ENCODE data around the gene CHST11. TPM values are rescaled to one million over a fixed set of nuclear protein-coding genes. Genes with fewer than 3 reads are reported as not detected.

The CHST11 gene
- total RNA-seq, 1 donor from 2014 or later: 40.1 TPM

- no peak for DNase-seq
- Mint-ChIP-seq H3K4me1 (peaks cover 89% of the 10 kb centered on the region), H3K27ac (no peak overlapping the region), H3K9me3 (no peaks in the 10 kb centered on the region), H3K36me3 (ENCODE audit: low read depth) (peaks cover 16% of the 10 kb centered on the region), H3K4me3 (no peak overlapping the region), H3K27me3 (no peaks in the 10 kb centered on the region)
- ATAC-seq (ENCODE audit: low read depth): peak; percentile 82
- intact Hi-C loops (cut with micrococcal nuclease): loop anchor here (2.0 kb wide), 3 partner anchors 14 to 34 kb away; no protein-coding TSS in a partner anchor
- TF ChIP-seq CTCF (IDR thresholded peaks at IDR 0.05): no peak
- POLR2A ChIA-PET: interaction anchor here (0.6 to 1.5 kb wide), 5 partner anchors 35 to 155 kb away, joined by 3 to 10 read pairs (median 4); no protein-coding TSS in a partner anchor
- CTCF ChIA-PET: interaction anchor here (1.1 kb wide), 2 partner anchors 77 to 155 kb away, joined by 3 to 6 read pairs; no protein-coding TSS in a partner anchor
Measured at GRCh38 chr12:104536841-104537240, 80.1 kb downstream of the CHST11 start.

- Mint-ChIP-seq H3K27me3 (no peaks in the 10 kb centered on the region), H3K4me3 (no peak overlapping the region), H3K4me1 (peaks cover 84% of the 10 kb centered on the region), H3K36me3 (ENCODE audit: low read depth) (peaks cover 14% of the 10 kb centered on the region), H3K9me3 (no peaks in the 10 kb centered on the region), H3K27ac (no peak overlapping the region)
- CTCF ChIA-PET: no interaction called here
- no peak for DNase-seq
- intact Hi-C loops (cut with micrococcal nuclease): no loop called here
- POLR2A ChIA-PET: no interaction called here
- TF ChIP-seq CTCF (IDR thresholded peaks at IDR 0.05): no peak
- no peak for ATAC-seq (ENCODE audit: low read depth)
Measured at GRCh38 chr12:104538056-104538455, 81.3 kb downstream of the CHST11 start.

- POLR2A ChIA-PET: no interaction called here
- Mint-ChIP-seq H3K27ac (no peak overlapping the region), H3K4me1 (peaks cover 76% of the 10 kb centered on the region), H3K9me3 (no peaks in the 10 kb centered on the region), H3K36me3 (ENCODE audit: low read depth) (peaks cover 14% of the 10 kb centered on the region), H3K4me3 (no peak overlapping the region), H3K27me3 (no peaks in the 10 kb centered on the region)
- ATAC-seq (ENCODE audit: low read depth): no peak
- intact Hi-C loops (cut with micrococcal nuclease): no loop called here
- CTCF ChIA-PET: no interaction called here
- DNase-seq: no peak
- TF ChIP-seq CTCF (IDR thresholded peaks at IDR 0.05): no peak
Measured at GRCh38 chr12:104538891-104539462, 82.2 kb downstream of the CHST11 start.

- ATAC-seq (ENCODE audit: low read depth): no peak
- ChIA-PET CTCF (no interaction called here), POLR2A (interaction anchor here (0.6 to 1.6 kb wide), 3 partner anchors 17 to 522 kb away, joined by 3 to 7 read pairs (median 3); no protein-coding TSS in a partner anchor)
- Mint-ChIP-seq H3K4me3 (no peak overlapping the region), H3K9me3 (no peaks in the 10 kb centered on the region), H3K4me1 (peaks cover 64% of the 10 kb centered on the region), H3K36me3 (ENCODE audit: low read depth) (no peaks in the 10 kb centered on the region), H3K27ac (no peak overlapping the region), H3K27me3 (no peaks in the 10 kb centered on the region)
- intact Hi-C loops (cut with micrococcal nuclease): no loop called here
- no peak for DNase-seq
- TF ChIP-seq CTCF (IDR thresholded peaks at IDR 0.05): no peak
Measured at GRCh38 chr12:104544836-104545235, 88.1 kb downstream of the CHST11 start.

- intact Hi-C loops (cut with micrococcal nuclease): no loop called here
- ATAC-seq (ENCODE audit: low read depth) (no peak), DNase-seq (no peak)
- Mint-ChIP-seq H3K27me3 (no peaks in the 10 kb centered on the region), H3K9me3 (no peaks in the 10 kb centered on the region), H3K36me3 (ENCODE audit: low read depth) (no peaks in the 10 kb centered on the region), H3K27ac (no peak overlapping the region), H3K4me1 (peaks cover 67% of the 10 kb centered on the region), H3K4me3 (no peak overlapping the region)
- ChIA-PET CTCF (interaction anchor here (0.9 kb wide), 1 partner anchor 165 kb away, joined by 8 read pairs; no protein-coding TSS in a partner anchor), POLR2A (interaction anchor here (1.0 kb wide), 1 partner anchor 24 kb away, joined by 6 read pairs; no protein-coding TSS in a partner anchor)
- TF ChIP-seq CTCF (IDR thresholded peaks at IDR 0.05): no peak
Measured at GRCh38 chr12:104546575-104546974, 89.8 kb downstream of the CHST11 start.
